PC-9 (cell line): Measurements from ENCODE around the gene SMIM29.

Experiments used
- EZH2 ChIP-seq: fragments of 200-600 bp; sonication (generic); IDR thresholded peaks from 2 replicates; pipeline ENCODE4 v1.8.0; 2017; ENCODE audit warnings: antibody characterized with exemption, low read depth
- TF ChIP-seq, protein P1 (sequence below): fragments of 200-600 bp; sonication (generic); conservative IDR thresholded peaks from 2 replicates; pipeline ENCODE4 v1.6.1; 2017; ENCODE audit warnings: mixed run types, antibody characterized with exemption, mild to moderate bottlenecking, moderate library complexity

GRCh38 chr6:34285448-34286164, 36.8 kb upstream of the SMIM29 start:
- TF ChIP-seq, protein P1, sequence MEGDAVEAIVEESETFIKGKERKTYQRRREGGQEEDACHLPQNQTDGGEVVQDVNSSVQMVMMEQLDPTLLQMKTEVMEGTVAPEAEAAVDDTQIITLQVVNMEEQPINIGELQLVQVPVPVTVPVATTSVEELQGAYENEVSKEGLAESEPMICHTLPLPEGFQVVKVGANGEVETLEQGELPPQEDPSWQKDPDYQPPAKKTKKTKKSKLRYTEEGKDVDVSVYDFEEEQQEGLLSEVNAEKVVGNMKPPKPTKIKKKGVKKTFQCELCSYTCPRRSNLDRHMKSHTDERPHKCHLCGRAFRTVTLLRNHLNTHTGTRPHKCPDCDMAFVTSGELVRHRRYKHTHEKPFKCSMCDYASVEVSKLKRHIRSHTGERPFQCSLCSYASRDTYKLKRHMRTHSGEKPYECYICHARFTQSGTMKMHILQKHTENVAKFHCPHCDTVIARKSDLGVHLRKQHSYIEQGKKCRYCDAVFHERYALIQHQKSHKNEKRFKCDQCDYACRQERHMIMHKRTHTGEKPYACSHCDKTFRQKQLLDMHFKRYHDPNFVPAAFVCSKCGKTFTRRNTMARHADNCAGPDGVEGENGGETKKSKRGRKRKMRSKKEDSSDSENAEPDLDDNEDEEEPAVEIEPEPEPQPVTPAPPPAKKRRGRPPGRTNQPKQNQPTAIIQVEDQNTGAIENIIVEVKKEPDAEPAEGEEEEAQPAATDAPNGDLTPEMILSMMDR, result no peak
- no peak for TF ChIP-seq EZH2
